MV-4-11 (cell line): Measurements from ENCODE around the gene RXRA.
A peak's percentile ranks its signal among the peaks of the same experiment; 100 is the strongest.
"Not testable (repeated sequence)": the region's sequence is repeated elsewhere in the genome, so short reads cannot be mapped to it uniquely, and the experiment has no call there.

ENCODE experiments used
- DNase-seq: peaks from one replicate; lab custom pipeline; 2025; lab: John Stamatoyannopoulos, UW

Gene RXRA

DNA sequence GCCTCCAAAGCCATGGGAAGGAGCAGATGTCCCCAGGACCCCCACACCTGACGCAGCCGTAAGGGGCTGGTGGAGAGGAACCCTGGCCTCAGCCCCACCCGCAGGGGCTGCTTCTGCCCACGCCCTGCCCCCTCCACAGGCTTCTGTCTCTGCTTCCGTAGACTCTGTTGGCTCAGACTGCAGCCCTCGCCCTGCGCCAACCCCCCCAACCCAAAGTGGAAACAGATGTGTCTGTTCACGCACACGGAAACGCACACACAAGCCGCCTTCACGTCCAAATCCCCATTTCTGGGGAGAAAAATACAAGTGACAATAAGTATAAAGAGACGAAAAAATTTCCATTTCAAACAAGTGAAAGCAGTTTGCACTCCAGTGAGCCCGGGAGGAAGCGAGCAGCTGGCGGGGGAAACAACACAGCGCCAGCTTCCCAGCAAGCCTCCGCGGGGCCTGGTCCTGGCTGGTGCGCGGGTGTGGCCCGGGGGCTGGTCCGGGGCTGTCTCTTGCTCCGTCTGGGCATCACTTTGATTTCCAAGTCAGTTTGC, 32.6 kb upstream of the RXRA start:
- DNase-seq: peak; percentile 12

DNA sequence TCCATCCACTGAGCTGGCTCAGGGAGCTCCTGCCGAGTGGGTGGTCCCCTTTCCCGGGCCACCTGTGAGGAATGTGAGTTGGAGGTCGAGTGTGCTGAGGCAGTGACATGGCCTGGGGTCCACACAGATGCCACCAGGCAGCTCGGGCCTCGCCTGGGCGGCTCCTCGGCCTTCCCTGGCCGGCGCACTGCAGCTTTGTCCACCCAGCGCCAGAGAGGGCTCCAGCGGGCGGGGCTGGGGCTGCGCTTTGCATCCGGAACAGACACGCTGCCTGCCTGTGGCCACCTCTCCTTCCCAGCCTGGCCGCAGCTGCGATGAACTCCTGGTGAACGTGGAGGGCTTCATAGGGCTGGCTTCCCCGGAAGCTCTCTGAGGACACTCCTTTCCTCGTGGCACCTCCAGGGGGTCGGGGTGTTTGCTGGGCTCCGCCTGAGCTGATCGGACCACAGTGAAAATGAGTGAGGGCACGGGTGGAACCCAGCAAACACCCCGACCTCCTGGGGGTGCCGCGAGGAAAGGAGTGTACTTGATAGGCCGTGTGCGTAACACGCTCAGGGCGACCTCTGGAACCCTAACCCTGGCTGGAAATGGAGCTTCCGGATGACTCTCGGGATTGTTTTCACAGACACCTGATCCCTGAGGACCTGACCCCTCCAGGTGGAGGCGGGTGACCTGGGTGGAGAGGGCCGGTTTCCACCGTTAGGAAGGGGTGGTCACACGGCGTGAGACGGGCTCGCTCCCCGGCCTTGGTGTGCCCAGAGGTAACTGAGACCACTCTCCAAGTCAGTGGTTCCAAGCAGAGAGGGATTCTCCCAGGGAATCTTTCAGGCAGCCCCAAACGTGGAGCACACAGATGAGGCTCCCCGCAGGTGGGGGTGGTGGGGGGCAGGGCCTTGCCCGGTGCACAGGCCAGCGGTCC, 31.8 kb upstream of the RXRA start:
- no peak for DNase-seq

DNA sequence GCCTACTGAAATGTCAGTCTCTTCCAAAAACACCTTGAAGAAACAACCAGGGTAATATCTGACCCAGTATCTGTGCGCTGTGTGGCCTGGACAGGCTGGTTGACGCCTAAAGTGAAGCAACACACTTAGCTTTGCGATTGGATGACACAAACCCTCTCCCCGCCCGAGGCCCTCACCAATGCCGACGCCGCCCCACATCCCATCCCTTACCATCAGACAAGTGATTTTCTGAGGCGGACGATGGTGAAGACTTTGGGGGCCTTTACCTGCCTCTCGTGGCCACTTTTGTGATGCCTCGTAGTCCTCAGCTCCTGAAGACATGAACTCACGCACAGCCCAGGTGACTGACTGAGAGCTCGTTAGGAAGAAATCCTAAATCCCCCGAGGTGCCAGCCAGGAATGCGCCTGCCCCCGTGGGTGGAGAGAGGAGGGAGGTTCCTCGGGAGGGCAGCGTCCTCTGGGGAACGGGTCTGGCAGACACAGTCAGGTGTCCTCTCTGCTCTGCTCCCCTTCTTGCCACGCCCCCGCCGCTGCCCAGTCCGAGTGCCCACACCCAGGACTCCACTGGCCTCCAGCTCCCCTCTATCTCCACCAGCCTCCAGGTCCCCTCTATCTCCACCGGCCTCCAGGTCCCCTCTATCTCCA, 31.0 kb upstream of the RXRA start:
- no peak for DNase-seq

DNA sequence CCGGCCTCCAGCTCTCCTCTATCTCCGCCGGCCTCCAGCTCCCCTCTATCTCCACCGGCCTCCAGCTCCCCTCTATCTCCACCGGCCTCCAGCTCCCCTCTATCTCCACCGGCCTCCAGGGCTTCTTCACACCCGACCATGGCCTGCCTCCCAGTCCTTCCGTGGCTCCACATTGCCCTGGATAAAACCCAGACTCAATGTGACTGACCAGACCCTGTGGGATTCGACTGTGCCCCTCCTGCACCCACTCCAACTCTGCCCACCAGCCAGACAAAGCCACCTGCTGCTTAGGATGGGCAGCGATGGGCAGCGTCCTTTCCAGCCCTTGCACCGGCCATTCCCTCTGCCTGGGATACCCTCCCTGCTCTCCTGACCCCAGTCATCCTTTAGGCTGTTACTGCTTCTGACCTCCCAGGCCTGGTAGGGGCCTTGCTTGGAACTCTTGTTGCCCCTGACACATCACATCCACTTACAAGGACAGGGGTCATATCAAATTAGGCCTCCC, 30.5 kb upstream of the RXRA start:
- no peak for DNase-seq

DNA sequence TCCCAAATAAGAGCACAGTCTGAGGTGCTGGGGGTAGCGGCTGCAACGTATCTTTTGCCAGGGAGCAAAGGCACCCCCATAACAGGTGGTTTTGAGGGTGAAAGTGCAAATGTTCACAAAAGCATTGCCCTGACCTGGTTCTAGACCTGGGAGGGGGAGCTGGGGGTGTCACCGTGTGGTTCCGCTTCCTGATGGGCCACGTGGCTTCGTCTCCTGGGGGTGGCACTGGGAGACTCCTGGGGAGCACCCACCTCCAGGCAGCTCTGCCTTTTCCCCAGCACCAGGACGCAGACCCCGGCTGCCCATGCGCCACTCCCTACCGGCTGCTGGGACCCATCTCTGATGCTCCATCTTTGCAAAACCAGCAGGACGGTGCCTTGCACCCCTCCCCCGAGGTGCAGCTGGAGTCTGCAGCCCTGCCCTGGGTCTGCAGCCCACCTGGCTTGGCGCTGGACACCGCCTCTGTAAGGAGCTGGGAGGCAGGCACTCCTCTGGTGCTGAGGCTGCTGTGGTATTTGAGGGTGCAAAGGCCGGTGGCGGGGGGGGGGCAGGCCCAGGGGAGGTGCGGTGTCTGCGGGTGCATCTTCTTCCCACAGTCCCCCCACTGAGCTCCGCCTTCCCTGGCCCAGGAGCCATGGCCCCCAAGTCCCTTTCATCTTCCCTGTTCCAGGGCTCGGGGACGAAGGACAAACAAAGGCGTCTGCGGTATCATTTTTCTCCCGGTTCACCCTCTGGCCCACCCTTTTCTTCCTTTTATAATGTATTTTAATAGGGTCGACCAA, 29.8 kb upstream of the RXRA start:
- no peak for DNase-seq

DNA sequence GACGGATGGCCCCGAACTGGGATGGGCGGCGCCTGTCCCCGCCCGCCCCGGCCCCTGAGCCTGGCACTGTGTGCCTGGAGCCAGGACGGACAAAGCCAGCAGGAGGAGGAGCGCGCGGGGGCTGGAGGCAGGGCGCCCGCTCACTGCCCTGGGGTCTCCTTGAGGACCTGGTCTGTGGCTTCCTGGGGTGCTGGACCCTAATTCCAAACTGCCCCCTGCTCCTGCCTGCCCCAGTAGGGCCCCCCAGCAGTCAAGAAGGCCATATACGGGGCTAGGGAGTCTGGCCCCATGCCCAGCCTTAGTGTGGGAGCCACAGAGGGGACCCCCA, 29.2 kb upstream of the RXRA start:
- no peak for DNase-seq

DNA sequence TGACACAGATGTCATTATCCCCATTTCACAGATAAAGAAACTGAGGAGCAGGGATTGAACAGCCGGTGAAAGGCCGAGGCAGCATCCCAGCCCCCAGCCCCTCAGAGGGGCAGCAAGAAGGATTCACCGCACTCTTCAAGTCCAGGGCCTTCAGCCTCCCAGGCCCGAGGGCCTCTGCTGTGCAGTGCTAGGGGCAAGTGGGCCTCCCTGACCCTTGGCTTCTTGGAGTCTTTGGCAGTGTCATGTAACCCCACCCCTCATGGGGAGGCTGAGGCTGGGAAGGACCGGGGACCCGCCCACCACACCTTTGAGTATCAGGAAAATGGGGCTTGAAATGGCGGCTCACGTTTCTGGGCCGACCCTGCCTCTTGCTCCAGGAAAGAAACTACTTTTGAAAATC, 28.7 kb upstream of the RXRA start:
- no peak for DNase-seq

DNA sequence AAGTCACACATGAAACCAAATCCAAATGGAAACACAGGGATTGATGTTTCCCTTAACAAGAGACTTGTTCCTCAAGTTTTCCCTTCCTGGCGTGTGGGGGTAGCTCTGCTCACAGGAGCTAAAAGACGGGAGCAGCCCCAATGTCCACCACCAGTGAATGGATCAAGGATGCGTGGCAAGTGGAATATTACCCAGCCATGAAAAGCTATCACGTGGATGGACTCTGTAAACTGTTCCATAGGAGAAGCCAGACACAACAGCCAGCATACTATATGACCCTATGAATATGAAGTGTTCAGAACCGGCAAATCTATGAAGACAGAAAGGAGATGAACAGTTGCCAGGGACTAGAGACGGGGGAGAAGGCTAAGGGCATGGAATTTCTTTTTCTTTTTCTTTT, 28.3 kb upstream of the RXRA start:
- no peak for DNase-seq

DNA sequence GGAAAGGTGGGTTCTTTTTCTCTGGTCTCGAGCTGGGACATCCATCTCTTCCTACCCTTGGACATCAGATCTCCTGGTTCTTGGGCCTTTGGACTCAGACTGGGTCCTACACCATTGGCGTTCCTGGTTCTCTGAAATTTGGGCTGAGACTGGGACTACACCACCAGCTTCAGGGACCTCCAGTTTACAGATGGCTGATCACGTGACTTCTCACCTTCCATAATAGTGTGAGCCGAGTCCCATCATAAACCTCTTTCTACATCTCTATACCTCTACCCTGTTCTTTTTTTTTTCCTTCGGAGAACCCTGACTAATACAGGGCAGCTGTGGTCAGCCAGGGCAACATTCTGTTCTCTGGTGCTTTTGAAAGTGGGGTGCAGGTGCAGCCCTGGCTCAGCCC, 27.2 kb upstream of the RXRA start:
- no peak for DNase-seq

DNA sequence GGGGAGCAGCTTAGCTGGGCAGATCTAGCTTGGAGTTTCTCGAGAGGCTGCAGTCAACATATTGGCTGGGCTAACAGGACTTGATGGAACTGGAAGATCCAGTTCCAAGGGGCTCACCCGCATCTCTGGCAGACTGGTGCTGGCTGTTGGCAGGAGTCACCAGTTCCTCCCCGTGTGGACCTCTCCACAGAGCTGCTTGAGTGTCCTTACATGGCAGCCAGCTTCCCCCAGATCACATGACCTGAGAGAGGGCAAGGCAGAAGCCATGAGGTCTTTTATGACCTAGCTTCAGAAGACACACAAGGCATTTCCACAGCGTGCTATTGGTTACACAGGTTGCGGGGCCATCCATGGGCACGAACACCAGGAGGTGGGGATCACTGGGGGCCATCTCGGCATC, 26.4 kb upstream of the RXRA start:
- peak; percentile 9 for DNase-seq

DNA sequence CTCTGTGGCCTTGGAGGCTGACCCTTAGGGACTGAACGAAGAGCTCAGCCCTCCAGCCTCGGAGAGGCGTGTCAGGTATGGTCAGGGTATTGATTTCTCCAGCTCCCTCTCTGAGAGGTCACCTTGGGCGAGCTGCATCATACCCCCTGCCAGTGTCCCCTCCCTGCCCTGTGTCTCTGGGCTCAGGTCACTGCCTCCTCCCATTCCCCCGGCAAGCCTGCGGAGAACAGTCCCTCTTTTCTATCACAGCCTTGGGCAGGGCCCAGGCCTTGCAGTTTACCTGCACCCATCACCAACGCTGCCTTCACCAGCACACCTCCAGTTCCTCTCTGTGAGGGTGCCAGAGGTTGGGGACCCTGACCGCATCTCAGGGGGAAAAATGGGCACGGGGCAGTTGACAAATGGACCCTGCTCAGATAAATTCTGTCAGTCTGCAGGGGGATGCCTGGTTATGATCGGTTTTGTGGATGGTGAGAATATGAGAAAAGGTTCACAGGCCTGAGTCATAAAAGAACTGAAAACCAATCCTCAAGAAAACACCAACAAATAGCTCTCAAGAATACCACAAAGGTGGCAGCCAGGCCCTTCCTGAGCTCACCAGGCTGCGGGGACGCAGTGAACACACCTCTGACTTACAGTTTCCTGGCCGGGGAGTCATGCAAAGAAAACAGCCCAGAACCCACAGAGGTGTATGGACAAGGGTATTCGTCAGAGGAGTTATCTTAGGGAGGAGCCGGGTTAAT, 24.7 kb upstream of the RXRA start:
- no peak for DNase-seq

DNA sequence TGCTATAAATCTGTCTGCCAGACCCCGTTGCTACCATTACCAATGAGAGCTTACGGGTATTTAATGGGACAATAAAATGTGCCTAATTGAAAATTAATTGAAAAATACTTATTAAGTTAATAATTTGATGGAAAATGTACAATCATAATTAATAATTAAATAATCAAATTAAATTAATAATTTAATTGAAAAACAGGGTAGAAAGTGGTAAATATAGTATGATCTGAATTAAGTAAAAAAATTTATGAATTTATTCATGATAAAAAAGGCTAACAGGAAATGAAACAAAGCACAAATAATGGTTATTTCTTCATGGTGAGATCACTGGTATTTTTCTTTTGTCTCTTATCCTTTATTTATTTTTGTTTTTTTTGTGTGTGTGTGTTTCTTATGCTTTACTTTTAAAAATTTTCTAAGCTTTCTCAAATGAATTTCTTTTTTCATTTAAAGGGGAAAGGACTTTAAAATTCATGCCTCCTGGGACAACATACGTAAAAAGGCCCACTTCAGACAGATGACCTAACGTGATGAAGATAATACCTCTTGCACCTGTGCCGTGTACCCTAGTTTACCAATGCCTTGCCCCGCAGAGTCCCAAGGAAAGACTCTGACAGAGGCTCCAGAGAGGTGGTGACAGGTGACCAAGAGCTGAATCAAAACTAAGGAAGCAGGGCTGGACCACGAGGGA, 24.0 kb upstream of the RXRA start:
- no peak for DNase-seq

DNA sequence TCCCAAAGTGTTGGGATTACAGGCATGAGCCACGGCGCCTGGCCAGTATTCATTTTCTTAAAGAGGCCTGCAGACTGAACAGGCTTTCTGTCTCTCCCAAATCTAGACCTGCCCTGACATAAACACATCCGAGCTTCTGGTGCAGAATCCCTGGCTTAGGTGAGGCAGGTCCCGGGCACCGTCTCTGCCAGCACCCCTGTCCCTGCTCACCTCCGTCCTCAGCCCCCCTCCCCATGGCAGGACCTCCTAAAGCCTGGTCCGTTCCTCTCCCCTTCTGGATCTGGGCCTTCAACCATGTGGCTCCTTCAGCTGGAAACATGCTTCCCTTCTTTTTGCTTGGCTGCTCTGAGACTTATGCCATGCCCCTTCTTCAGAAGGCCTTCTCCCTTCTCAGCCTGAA, 22.7 kb upstream of the RXRA start:
- no peak for DNase-seq

DNA sequence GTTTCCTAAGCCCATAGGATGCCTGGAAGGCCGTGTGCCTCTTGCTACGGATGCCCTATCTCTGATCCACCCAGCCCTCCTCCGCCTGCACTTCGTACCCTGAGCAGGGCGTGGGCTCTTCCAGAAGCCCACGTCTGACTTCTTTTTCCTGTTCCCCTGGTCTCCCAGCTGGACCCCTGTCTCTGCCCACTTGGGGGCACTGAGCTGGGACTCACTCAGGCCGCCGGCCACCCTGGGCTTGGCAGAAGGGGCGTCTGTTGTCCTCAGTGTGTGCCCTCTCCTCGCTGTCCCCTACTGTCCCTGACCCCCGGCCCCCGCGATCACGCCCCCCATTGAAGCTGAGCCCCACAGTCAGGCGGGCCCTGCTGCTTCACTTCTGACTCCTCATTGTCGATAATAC, 22.0 kb upstream of the RXRA start:
- no peak for DNase-seq

DNA sequence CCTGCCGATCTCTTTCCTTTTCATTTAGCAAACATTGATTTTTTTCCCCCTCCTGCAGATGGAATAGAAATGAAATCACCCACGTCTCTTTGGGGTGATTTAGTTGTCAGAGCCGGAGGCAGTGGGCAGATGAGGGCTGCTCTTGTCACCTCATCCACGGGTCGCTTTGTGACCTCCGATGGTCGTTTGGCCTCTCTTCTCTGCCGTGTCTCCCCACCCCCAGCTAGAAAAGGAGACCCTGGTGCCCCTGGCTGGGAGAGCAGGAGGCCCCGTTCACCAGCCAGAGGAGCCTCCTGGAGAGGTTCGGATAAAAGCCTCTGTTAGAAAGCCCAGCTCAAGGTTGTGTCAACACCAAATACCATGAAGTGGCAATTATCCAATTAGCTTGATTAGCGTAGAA, 21.6 kb upstream of the RXRA start:
- no peak for DNase-seq

DNA sequence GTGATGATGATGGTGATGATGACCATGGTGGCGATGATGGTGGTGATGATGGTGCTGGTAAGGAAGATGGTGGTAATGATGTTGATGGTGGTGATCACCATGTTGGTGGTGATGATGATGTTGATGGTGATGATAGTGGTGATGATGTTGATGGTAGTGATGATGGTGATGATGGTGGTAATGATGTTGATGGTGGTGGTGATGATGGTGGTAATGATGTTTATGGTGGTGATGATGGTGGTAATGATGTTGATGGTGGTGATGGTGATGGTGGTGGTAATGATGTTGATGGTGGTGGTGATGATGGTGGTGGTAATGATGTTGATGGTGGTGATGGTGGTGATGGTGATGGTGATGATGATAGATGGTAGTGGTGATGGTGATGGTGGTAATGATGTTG, 20.7 kb upstream of the RXRA start:
- no peak for DNase-seq

DNA sequence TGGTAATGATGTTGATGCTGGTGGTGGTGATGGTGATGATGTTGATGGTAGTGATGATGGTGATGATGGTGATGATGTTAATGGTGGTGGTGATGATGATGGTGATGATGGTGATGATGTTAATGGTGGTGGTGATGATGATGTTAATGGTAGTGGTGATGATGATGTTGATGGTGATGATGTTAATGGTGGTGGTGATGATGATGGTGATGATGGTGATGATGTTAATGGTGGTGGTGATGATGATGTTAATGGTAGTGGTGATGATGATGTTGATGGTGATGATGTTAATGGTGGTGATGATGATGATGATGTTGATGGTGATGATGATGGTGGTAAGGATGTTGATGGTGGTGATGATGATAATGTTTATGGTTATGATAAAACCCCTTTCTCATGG, 20.2 kb upstream of the RXRA start:
- not testable (repeated sequence) for DNase-seq

DNA sequence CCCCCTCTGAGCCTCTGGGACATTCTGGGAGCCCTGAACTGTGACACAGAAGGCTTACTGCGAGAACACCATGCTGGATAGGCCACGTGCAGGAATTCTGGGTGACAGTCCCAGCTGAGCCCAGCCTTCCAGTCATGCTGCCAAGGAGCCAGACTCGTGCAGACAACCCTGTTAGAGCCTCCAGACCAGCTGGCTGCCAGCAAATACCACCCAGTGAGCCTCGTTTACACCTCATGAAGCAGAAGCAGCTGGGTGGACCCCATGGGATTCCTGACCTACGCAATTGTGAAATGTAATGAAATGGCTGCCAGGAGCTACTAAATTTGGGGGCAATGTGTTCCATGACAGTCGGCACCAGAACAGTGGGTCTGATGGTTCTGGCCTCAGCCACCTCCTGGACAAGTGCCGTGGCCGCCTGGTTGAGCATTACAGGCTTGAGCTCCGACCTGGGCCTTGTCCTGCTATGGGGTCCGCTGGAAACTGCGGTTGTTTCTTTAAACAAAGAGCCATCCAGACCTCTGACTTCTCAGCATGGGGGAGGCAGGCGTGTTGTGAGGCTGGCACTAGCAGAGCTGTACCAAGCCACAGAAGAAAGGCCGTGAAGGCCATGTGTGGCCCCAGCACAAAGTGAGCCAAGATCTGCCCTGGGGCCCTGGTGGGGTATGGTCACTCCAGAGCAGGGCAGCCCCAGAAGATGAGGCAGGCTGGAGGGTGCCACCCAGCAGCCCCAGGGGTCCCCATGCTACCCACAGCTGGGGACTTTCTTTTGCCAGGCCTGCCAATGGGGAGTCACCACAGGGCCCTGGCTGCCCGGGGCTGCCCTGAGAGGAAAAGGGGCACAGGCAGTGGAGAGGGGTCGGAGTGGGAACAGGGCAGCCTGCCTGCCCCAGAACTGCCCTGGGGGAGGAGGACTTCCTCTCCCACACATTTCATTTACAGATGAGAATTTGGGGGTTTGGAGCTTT, 19.3 kb upstream of the RXRA start:
- no peak for DNase-seq

DNA sequence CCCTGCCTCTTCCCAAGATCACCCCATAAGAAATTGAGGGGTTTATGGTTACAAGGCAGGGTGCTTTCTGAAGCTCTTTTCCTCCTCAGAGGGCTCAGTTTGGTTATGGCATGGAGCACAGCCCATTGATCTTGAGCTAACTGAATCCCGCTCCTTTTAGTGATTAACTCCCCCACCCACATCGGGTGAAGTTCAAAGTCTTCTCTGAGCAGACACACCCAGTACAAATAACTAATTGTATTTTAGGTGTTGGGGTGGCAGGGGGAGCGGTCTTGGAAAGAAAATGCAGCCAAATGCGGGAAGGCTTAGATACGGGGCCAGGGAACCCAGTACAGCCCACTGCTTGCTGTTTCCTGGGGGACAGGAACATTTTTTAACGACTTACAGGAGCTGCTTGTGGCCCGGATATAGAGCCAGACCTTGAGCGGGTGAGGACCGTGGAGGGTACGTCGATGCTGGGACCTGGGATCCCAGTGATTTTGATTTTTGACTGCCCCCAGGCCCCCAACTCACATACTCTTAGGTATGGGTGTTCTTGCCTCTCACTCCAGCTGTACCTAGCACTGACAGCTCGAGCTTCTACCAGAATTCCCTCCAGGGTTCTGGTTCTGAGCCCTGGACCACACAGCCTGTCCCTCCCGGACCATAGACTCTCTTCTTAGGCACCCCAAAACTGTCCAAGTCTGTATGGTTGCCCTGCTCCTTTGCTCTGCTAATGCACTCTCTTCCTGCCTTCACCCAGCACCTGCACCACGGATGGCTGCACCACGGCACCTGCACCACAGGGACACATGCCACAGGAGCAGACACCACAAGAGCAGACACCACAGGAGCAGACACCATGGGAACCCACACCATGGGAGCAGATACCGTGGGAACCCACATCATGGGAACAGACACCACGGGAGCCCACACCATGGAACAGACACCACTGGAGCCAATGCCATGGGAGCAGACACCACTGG, 18.3 kb upstream of the RXRA start:
- no peak for DNase-seq
